Colonic mucosa (tissue), 4 donors: ENCODE data around the gene TRIM66. TPM values are rescaled to one million over a fixed set of nuclear protein-coding genes. Genes with fewer than 3 reads are reported as not detected.

ENCODE experiments used
- DNase-seq: peaks from one replicate; pipeline ENCODE4 v3.0.0-alpha.2; 2020
- H3K27ac ChIP-seq: fragments of 200-600 bp; one replicate; pipeline ENCODE4 v1.8.0; 2021
- H3K27me3 ChIP-seq: fragments of 200-600 bp; one replicate; pipeline ENCODE4 v1.8.0; 2021
- H3K36me3 ChIP-seq: fragments of 200-600 bp; one replicate; pipeline ENCODE4 v1.8.0; 2021
- H3K4me1 ChIP-seq: fragments of 200-600 bp; one replicate; pipeline ENCODE4 v1.8.0; 2021; ENCODE audit warnings: mild to moderate bottlenecking
- H3K4me3 ChIP-seq: fragments of 200-600 bp; one replicate; pipeline ENCODE4 v1.8.0; 2021
- H3K9ac ChIP-seq, 2 donors: one replicate each; pipeline ENCODE4 v1.7.0; 2013; ENCODE audit warnings: control low read depth in 2 of 2, low read depth in 2 of 2, low read length in 2 of 2
- H3K9me3 ChIP-seq: fragments of 200-600 bp; one replicate; pipeline ENCODE4 v1.8.0; 2021
- CTCF ChIP-seq: fragments of 200-600 bp; IDR thresholded peaks from one replicate; pipeline ENCODE4 v1.8.0; 2022; ENCODE audit warnings: antibody characterized with exemption, mild to moderate bottlenecking
- intact Hi-C: fragments of 100-400 bp; cut with DNase I; formaldehyde crosslinking; loops from one replicate; pipeline ENCODE4 v1.14.1; 2022
- total RNA-seq, 2 donors: library from RNA; stranded (reverse); fragmentation: NEBNext Ultra II Directional in 1 of 2; extraction: Animal tissue kit (Norgen Biotek cat#: 25700) in 1 of 2; gene quantifications; one replicate each; pipeline ENCODE4 v1.2.1, GENCODE V29; 2021
- donor health status: healthy.
- donor health status: DM: no; HTN: no; CAD: no.
- donor health status: DM: no; HTN: no; CAD: no.

Gene TRIM66
- total RNA-seq, 2 donors from 2014 or later, result 5.9 to 10.6 TPM

- H3K4me3 ChIP-seq, result no peak overlapping the region
- H3K4me1 ChIP-seq, result no peaks in the 10 kb centered on the region
- intact Hi-C loops, result no loop called here
- no peaks in the 10 kb centered on the region for H3K36me3 ChIP-seq
- peaks cover 8% of the 10 kb centered on the region for H3K27me3 ChIP-seq
- H3K9ac ChIP-seq, result no peak overlapping the region
- TF ChIP-seq CTCF, result no peak
- H3K9me3 ChIP-seq, result no peaks in the 10 kb centered on the region
- no peak overlapping the region for H3K27ac ChIP-seq
- DNase-seq, result no peak
Measured at GRCh38 chr11:8597182-8597581, 85.3 kb downstream of the TRIM66 start.

- TF ChIP-seq CTCF, result no peak
- no peak overlapping the region for H3K27ac ChIP-seq
- H3K9me3 ChIP-seq, result no peaks in the 10 kb centered on the region
- no peak overlapping the region for H3K4me3 ChIP-seq
- intact Hi-C loops, result no loop called here
- peaks cover 8% of the 10 kb centered on the region for H3K27me3 ChIP-seq
- no peaks in the 10 kb centered on the region for H3K4me1 ChIP-seq
- no peaks in the 10 kb centered on the region for H3K36me3 ChIP-seq
- H3K9ac ChIP-seq, result no peak overlapping the region
- DNase-seq, result no peak
Measured at GRCh38 chr11:8596504-8597046, 85.9 kb downstream of the TRIM66 start.

GRCh38 chr11:8593935-8594909, 88.2 kb downstream of the TRIM66 start, which contains the start of gene STK33:
Gene STK33 (minus strand): TSS chr11:8594228. CDS start chr11:8474905, 119,323 bp downstream.
- Histone ChIP-seq H3K9ac (peak within 1 kb of the TSS; percentile 21 to 51), H3K27ac (no peak within 1 kb of the TSS), H3K4me1 (no peaks in the 10 kb centered on the region), H3K9me3 (no peaks in the 10 kb centered on the region), H3K4me3 (peak within 1 kb of the TSS; percentile 59), H3K27me3 (peaks cover 8% of the 10 kb centered on the region), H3K36me3 (no peaks in the 10 kb centered on the region)
- intact Hi-C loops, result no loop called here
- peak; percentile 56 for DNase-seq
- no peak for TF ChIP-seq CTCF

GRCh38 chr11:8593455-8593854, 89.0 kb downstream of the TRIM66 start:
- DNase-seq, result no peak
- intact Hi-C loops, result no loop called here
- H3K9me3 ChIP-seq, result no peaks in the 10 kb centered on the region
- H3K27ac ChIP-seq, result no peak overlapping the region
- no peak overlapping the region for H3K9ac ChIP-seq
- no peak for TF ChIP-seq CTCF
- H3K27me3 ChIP-seq, result peaks cover 8% of the 10 kb centered on the region
- no peaks in the 10 kb centered on the region for H3K36me3 ChIP-seq
- peak overlapping the region; percentile 59 for H3K4me3 ChIP-seq
- H3K4me1 ChIP-seq, result no peaks in the 10 kb centered on the region

GRCh38 chr11:8587915-8588314, 94.5 kb downstream of the TRIM66 start:
- no peak for DNase-seq
- intact Hi-C loops, result no loop called here
- no peak overlapping the region for H3K9ac ChIP-seq
- TF ChIP-seq CTCF, result no peak
- H3K9me3 ChIP-seq, result no peaks in the 10 kb centered on the region
- no peak overlapping the region for H3K27ac ChIP-seq
- no peak overlapping the region for H3K4me3 ChIP-seq
- H3K27me3 ChIP-seq, result no peaks in the 10 kb centered on the region
- H3K4me1 ChIP-seq, result no peaks in the 10 kb centered on the region
- H3K36me3 ChIP-seq, result no peaks in the 10 kb centered on the region
